Measurements from ENCODE around the gene QPCTL. TPM values are rescaled to one million over a fixed set of nuclear protein-coding genes. Genes with fewer than 3 reads are reported as not detected.
A peak's percentile ranks its signal among the peaks of the same experiment; 100 is the strongest.

QPCTL gene
- total and polyA plus RNA-seq, 10 of the 15 experiments (the other 5 are each of a cell fraction or from before 2014, with no cell fraction given): 1.1 to 22.6 (median 11.2) TPM

DNA sequence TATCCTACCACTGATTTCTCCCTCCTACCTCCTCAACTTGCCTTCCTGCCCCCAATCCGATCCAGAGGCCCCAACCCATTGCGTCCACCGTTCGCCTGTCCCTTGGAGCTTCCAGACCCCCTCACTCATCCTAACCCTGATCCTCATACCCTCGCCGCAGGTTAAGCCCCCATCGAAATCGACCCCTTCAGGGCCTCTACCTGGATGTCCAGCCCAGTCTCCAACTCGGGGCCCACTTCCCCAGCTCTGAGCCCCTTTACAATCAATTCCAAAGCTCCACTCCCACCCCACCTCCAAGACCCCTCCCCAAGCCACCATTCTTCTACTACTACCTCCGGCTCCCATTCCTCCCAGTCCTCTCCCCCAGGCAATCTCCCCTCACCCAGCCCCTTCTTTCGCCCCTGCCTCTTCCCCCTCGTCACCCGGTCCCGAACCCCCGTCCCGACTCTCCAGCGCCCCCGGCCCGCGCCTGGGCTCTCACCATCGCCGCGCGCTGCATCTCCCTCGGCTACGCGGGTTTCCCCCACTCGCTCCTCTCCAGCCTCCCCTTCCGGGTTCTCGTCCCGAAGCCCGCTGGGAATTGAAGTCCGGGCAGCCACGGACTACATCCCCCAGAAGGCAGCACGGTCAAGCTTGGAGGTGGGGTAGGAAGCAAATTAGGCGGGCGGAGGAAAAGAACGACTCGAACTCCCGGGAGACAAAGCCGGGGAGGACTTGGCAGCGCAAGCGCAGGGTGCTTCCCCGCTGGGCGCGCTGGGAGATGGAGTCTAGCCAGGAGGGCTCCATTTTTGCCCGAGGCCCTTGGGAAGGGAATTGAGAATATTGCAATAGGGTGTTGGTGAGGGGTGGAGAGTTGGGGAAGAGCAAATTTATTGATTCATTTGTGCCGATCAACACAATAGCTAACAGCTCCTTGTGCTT lies 38.2 kb downstream of the QPCTL start, which contains the start of gene FBXO46 (continued):
- TF ChIP-seq HDAC6 (IDR thresholded peaks at IDR 0.05; ENCODE audit: unreplicated experiment) (no peak), JUNB (IDR thresholded peaks at IDR 0.05) (no peak), RBBP5 (conservative IDR thresholded peaks at IDR 0.05) (no peak), EGR1 (IDR thresholded peaks at IDR 0.05; ENCODE audit: borderline replicate concordance in 1 of 2, low read depth in 2 of 2, low read length in 2 of 2) (no peak), EED (IDR thresholded peaks at IDR 0.05; ENCODE audit: low read depth) (peak; percentile 29; the same call in 1 of the 2 replicates), CREB1 (IDR thresholded peaks at IDR 0.05; ENCODE audit: low read depth) (peak; percentile 86), BACH1 (IDR thresholded peaks at IDR 0.05; ENCODE audit: borderline replicate concordance) (no peak), IKZF1 (conservative IDR thresholded peaks at IDR 0.05) (peak; percentile 99), PAX5 (IDR thresholded peaks at IDR 0.05; ENCODE audit: borderline replicate concordance, low read depth, low read length) (0 out of 2 replicates have a peak, but pooled peaks have one; percentile 5), EP300 (IDR thresholded peaks at IDR 0.05; ENCODE audit: borderline replicate concordance in 1 of 2, control insufficient read depth in 1 of 2, low read depth in 2 of 2, low read length in 2 of 2) (no peak), RUNX3 (IDR thresholded peaks at IDR 0.05; ENCODE audit: low read length) (no peak), ZNF622 (IDR thresholded peaks at IDR 0.05) (no peak), ZBED1 (IDR thresholded peaks at IDR 0.05; ENCODE audit: borderline replicate concordance) (no peak), ZSCAN29 (IDR thresholded peaks at IDR 0.05) (no peak), NR2F1 (conservative IDR thresholded peaks at IDR 0.05) (no peak), CREM (IDR thresholded peaks at IDR 0.05; ENCODE audit: low read depth) (peak; percentile 96), FOS (IDR thresholded peaks at IDR 0.05; ENCODE audit: borderline replicate concordance, extremely low read depth, insufficient read length) (no peak), SIN3A (IDR thresholded peaks at IDR 0.05; ENCODE audit: low read depth, low read length) (peak; percentile 90)
- TF ChIP-seq, protein P1, sequence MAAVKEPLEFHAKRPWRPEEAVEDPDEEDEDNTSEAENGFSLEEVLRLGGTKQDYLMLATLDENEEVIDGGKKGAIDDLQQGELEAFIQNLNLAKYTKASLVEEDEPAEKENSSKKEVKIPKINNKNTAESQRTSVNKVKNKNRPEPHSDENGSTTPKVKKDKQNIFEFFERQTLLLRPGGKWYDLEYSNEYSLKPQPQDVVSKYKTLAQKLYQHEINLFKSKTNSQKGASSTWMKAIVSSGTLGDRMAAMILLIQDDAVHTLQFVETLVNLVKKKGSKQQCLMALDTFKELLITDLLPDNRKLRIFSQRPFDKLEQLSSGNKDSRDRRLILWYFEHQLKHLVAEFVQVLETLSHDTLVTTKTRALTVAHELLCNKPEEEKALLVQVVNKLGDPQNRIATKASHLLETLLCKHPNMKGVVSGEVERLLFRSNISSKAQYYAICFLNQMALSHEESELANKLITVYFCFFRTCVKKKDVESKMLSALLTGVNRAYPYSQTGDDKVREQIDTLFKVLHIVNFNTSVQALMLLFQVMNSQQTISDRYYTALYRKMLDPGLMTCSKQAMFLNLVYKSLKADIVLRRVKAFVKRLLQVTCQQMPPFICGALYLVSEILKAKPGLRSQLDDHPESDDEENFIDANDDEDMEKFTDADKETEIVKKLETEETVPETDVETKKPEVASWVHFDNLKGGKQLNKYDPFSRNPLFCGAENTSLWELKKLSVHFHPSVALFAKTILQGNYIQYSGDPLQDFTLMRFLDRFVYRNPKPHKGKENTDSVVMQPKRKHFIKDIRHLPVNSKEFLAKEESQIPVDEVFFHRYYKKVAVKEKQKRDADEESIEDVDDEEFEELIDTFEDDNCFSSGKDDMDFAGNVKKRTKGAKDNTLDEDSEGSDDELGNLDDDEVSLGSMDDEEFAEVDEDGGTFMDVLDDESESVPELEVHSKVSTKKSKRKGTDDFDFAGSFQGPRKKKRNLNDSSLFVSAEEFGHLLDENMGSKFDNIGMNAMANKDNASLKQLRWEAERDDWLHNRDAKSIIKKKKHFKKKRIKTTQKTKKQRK (IDR thresholded peaks at IDR 0.05; ENCODE audit: low read depth, low read length): no peak
- TF ChIP-seq, protein P2, sequence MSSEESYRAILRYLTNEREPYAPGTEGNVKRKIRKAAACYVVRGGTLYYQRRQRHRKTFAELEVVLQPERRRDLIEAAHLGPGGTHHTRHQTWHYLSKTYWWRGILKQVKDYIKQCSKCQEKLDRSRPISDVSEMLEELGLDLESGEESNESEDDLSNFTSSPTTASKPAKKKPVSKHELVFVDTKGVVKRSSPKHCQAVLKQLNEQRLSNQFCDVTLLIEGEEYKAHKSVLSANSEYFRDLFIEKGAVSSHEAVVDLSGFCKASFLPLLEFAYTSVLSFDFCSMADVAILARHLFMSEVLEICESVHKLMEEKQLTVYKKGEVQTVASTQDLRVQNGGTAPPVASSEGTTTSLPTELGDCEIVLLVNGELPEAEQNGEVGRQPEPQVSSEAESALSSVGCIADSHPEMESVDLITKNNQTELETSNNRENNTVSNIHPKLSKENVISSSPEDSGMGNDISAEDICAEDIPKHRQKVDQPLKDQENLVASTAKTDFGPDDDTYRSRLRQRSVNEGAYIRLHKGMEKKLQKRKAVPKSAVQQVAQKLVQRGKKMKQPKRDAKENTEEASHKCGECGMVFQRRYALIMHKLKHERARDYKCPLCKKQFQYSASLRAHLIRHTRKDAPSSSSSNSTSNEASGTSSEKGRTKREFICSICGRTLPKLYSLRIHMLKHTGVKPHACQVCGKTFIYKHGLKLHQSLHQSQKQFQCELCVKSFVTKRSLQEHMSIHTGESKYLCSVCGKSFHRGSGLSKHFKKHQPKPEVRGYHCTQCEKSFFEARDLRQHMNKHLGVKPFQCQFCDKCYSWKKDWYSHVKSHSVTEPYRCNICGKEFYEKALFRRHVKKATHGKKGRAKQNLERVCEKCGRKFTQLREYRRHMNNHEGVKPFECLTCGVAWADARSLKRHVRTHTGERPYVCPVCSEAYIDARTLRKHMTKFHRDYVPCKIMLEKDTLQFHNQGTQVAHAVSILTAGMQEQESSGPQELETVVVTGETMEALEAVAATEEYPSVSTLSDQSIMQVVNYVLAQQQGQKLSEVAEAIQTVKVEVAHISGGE (CRISPR knock-in tag; IDR thresholded peaks at IDR 0.05): no peak
- TF ChIP-seq, protein P3, sequence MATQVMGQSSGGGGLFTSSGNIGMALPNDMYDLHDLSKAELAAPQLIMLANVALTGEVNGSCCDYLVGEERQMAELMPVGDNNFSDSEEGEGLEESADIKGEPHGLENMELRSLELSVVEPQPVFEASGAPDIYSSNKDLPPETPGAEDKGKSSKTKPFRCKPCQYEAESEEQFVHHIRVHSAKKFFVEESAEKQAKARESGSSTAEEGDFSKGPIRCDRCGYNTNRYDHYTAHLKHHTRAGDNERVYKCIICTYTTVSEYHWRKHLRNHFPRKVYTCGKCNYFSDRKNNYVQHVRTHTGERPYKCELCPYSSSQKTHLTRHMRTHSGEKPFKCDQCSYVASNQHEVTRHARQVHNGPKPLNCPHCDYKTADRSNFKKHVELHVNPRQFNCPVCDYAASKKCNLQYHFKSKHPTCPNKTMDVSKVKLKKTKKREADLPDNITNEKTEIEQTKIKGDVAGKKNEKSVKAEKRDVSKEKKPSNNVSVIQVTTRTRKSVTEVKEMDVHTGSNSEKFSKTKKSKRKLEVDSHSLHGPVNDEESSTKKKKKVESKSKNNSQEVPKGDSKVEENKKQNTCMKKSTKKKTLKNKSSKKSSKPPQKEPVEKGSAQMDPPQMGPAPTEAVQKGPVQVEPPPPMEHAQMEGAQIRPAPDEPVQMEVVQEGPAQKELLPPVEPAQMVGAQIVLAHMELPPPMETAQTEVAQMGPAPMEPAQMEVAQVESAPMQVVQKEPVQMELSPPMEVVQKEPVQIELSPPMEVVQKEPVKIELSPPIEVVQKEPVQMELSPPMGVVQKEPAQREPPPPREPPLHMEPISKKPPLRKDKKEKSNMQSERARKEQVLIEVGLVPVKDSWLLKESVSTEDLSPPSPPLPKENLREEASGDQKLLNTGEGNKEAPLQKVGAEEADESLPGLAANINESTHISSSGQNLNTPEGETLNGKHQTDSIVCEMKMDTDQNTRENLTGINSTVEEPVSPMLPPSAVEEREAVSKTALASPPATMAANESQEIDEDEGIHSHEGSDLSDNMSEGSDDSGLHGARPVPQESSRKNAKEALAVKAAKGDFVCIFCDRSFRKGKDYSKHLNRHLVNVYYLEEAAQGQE (IDR thresholded peaks at IDR 0.05; ENCODE audit: low read depth, low read length): no peak
